GM19467 (cell line): ENCODE results near the gene IL3.

Experiments
- ATAC-seq: cut with Tn5 transposase; IDR thresholded peaks from one replicate; pipeline ENCODE4 v1.9.1; 2021; ENCODE audit warnings: mild to moderate bottlenecking, moderate library complexity; ENCODE audit not compliant: unreplicated experiment

The IL3 gene, protein sequence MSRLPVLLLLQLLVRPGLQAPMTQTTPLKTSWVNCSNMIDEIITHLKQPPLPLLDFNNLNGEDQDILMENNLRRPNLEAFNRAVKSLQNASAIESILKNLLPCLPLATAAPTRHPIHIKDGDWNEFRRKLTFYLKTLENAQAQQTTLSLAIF

DNA sequence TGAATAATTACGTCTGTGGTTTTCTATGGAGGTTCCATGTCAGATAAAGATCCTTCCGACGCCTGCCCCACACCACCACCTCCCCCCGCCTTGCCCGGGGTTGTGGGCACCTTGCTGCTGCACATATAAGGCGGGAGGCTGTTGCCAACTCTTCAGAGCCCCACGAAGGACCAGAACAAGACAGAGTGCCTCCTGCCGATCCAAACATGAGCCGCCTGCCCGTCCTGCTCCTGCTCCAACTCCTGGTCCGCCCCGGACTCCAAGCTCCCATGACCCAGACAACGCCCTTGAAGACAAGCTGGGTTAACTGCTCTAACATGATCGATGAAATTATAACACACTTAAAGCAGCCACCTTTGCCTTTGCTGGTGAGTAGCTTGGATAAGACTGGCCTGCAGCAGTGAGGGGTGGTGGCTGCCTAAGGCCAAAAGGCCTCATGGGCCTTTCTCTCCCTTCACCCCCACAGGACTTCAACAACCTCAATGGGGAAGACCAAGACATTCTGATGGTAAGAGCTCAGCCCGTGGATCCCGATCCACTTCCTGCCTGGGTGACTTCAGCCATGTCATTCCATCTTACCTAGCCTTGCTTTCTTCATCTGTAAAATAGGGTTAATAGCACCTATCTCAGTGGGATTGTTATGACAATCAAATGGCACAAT lies at the start of gene IL3:
Gene IL3 (plus strand): TSS at position 155 of the 661 bp plus-strand sequence. CDS start 52 bp downstream, at position 207.
- no peak for ATAC-seq

DNA sequence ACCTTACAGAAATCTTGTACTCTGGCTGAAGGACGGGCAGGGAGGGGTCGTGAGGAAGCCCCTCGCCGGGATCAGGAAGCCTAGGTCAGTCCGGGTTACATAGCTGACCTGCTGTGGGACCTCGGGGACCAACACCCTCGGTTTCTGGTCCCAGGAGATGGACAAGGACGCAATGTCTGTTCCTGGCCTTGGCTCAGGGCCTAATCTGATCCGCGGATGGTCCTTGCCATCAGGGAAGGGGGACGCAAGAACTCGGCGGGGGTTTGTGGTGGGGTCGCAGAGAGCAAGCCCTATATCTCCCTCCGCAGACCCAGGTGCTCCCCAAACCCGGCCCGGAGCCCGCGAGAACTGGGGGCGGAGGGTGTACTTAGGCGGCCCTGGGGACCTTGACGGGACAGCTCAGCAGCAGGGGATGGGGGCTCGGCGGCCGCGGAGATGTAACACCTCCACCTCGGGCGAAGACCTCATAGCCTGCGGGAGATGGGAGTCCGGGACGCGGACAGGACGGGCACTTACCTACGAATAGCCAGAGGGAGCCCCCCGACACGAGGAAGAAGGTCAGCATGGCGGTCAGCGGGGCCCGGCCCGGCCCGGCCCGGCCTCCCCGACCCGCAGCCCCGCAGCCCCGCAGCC lies 49.4 kb upstream of the IL3 start:
- no peak for ATAC-seq

DNA sequence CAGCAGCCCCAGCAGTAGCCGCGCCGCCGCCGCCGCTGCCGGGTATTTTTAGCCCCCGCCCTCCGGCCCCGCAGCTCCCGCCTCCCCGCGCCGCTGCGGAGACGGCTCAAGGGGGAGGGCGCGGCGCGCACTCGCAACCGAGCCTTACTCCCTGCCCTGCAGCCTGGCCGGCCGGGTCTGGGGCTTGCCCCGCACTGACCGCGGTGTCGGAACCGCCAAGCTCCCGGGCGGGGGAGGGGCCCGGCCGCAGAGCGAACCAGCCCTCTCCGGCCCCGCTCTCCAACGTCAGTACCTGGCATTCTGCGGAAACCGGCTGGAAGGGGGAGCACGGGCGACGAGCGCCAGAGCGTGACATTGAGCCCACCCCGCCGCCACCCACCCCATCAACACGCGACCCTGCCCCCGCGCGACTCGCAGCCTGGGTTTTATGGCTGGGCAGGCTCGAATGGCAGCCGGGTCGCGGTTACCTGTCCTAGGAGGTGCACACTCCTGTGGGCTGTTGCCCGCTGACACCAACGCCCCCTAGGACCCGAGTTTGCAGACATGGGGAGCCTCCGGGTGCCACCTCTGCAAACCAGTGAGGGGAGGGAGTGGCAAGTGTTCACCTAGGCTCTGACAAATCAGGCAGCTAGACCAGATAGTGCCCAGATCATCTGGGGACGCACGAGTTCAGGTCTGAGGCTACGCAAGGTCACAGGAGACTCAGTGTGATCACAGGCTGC lies 48.7 kb upstream of the IL3 start, which contains the start of gene ACSL6:
Gene ACSL6 (minus strand): TSS at position 37 of the 722 bp plus-strand sequence. CDS start 105 bp downstream, outside the sequence.
- ATAC-seq = no peak

DNA sequence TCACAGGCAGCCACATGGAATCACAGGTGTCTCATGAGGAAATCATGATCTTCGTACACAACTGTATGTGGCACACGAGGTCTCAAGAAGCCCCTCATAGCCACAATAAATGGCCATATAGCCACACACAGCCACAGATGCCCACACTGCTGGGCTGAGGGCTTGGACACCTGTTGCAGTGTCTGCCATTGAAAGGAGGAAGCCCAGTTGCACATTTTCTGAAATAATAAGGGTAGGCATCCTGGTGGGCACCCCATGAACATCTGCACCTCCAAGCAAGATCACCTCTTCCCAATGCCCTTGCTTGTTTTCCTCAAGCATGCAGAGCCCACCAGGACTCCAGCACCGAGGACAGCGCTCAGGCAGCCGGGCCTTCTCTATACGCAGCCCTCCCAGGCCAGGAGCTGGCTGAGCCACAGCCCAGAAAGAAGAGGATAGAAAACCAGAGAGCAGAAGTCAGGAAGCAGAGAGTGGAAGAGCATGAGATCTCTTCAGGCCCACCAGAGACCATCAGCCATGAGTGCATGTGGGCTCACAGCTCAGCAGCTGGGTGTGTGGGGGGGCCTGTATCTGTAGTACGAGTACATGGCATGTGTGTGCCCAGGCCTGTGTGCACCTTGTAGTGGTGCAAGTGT lies 48.0 kb upstream of the IL3 start:
- ATAC-seq = no peak

DNA sequence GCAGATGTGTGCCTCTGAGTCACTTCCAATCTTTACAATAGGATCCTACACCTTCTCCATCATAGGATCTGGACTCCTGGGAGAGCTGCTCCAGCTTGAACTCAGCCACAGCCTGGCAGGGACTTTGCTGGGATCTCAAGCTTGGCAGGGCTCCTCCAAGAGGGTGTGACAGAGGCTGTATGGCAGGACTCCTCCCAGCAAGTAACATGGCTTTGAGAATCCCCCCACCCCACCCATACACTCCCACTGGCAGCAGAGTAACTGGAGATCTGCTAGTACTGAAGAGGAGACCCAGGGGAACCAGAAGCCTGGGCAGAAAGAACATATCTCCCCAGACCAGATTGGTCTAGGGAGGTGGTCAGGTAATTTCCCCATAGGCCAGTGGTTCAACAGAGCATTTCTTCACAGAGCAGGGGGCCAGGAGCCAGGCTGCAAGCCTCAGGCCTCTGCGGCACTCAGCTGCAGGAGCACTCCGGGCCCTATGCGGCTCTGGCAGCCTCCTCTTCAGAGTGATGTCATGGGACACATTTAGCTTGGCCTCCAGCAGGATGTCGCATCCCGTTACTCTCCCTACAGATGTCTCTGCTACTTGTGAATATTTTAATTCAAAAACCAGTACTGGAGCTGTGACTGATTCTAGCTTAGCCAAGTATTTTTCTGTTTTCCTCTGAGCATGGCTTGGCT lies 47.3 kb upstream of the IL3 start:
- ATAC-seq = no peak

DNA sequence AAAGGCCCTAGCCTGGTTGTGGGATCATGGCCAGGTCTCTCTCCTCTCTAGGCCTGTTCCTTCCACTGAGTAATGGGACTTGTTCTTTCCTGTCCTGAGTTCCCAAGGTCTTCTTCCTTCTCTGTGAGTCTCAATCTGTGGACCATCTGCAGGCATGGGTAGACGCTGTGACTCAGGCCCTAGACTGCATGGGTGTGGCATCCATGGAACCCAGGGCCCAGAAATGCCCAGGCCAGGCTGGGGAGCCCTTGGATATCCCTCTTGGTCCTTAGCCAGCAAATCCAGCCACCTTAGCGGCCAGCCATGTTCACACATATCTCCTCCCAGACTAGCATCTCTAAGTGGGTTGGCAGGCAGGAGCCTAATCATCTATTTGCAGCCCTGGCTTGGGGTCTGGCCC lies 46.7 kb upstream of the IL3 start:
- no peak for ATAC-seq

DNA sequence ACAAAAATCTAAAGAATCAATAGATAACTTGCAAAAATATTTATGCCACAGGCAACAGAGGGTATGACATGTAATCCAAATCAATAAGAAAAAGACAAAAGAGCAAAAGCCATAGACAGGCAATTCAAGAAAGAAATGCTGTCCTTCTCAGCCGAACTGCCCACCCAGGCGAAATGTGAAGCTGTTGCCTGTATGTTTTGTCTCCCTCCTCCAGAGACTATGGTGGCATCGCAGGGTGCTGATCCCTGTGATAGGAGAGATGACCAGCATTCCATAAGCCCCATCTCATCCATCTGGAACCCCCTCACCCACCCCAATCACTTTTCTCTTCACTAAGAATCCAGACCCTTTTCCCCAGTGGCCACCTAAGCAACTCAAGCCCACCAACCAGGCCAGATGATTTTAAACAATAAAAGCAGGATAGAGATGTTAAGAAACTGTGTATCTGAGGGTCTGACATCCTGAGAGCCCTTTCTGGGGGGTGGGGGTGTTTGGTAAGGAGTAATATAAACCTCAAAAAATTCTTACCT lies 43.7 kb upstream of the IL3 start:
- ATAC-seq = no peak

DNA sequence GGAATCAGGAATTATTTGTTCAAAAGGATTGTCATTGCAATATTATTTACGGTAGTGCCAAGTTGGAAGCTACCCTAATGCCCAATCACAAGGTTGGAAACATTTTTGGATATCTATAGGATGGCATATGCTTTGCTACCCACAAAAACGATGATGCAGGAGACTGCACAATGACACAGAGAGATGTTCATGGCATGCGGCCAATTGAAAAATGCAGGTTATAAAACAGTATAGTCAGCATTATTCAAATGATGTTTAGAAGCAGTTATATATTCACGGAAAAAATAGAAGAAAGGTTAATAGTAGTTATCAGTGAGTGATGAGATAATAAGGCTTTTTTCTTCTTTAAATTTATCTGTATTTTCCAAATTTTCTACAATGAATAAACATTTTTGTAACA lies 43.1 kb upstream of the IL3 start:
- no peak for ATAC-seq

DNA sequence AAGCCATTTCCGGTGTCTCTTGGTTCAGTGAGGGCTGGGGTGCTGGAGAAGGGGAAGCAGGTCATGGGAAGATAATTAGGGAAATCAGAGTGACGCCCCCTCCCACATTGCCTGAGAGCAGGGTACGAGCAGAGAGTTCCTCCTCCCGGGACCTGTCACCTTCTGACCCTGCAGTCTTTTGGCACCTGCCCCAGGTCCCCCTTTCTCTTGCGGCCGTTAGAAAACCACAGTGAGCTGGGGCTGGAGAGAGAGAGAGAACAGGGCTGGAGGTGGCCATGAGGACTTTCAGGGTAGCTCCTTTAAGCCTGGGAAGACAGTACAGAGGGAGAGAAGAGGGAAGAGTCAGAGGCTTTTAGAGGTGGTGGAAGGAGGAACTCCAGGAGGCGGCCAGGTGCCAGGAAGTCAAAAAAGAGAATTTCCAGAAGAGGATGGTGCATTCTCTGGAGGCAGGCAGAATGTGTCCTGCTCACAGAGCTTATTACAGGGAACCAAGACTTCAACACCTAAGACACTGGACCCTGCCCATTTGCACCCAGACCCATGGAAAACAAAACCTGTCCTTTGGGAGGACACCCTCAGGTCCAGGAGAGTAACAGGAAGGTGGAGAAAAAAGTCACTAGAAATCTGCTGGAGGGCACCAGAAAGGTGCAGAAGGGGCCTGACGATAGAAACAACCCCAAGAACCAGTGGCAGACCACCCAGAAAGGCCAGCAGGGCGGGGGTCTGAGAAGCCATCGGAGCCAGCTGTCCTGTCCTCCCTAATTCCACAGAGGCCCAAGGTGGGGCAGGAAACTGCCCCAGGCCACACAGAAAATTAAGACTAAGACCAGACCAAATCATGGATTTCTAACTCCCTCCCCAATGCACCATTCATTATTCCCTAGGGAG lies 42.5 kb upstream of the IL3 start:
- ATAC-seq = no peak

DNA sequence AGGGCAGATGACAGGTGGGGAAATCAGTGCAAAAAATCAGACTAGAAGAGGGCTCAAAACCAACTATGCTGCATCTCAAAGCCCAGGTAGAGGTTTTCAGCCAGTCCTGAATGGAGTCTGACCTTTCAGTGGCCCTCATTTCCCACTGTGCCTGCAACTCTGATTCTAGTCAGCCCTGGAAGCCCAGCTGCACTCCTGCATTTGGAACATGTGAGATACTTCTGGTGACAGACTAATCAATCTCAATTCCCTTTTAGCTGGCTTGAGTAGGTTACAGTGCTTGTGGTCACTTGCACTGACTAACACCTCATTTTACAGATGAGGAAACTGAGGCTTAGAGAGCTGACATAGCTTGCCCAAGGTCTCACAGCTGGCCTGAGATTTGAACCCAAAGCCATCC lies 41.1 kb upstream of the IL3 start:
- no peak for ATAC-seq

DNA sequence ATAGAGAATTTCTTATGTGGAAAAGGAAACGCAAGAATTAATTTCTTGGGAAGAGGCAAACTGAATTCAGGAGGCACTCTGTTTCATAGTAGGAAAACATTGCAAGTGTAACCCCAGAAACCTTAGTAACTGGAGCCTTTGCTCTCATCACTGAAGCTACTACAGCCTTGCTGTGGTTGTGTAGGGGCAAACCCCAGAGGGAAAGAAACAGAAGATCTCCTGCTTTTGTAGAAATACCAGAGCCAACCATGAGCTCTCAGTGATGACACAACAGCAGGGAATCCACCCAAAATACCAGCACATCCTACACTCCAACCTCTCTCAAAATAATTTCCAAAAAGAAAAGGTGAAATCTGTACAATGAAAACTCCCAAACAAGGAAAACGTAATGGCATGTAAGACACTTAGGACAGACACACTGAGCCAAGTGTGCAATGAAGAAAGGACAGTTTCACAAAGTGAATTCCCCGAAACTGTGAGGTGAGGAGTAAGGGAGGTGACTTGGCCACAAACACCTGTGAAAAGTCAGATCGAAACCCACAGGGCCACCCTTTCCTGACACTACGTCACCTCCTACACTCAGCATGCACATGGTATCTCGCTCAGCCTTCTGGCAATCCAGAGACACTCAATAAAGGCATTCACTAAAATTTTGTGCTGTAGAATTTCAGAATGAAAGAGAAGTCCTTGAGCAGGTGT lies 40.4 kb upstream of the IL3 start:
- ATAC-seq = peak; percentile 98

DNA sequence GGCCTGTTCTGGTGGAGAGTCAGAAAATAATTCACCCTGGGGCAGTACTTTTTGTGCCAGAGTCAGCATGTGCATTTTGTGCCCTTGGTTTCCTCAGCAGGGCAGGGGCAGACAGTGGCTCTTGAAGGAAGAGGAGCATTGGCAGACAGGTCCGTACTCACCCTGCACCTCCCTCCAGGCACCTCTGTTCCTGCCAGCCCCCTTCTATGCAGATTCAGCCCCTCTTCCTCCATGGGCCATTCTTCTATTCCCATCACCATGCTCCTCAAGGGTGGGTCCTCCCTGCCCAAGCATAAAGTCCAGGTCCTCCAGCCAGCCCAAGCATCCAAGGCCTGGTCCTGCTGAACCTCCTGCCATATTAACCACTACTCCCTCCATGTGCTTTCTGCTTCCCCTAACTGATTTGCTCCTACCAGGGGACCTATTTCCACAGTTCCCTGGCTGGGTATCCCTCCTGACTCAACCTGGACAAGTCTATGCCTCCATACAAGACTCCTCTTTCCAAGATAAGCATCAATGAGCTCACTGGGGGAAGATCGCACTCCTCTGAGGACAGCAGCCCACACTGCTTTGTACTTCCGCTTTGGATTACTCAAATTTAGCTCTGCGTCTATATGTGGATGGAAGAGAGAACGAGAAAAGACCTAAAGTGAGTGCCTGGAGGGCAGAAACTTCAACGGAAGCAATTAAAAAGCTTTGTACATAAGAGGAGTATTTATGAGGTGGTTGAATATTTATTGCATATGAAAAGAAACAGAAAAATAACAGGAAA lies 39.7 kb upstream of the IL3 start:
- ATAC-seq = peak; percentile 12

DNA sequence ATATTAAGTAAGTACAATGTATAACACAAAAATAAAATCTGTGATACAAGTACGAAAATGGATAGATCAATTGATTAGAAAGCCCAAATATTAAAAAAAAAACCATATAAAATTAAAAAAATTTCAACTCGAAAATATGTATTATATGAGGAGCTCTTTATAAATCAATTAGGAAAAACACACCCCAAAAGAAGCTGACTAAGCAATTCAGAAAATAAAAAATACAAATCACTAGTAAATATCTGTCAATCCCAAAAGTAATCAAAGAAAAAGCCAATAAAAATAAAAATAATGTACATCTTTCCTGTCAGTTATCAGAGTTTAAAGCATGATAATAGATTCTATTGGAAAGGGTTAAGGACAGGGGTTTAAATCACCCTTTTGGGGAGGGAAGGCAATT lies 38.8 kb upstream of the IL3 start:
- no peak for ATAC-seq

DNA sequence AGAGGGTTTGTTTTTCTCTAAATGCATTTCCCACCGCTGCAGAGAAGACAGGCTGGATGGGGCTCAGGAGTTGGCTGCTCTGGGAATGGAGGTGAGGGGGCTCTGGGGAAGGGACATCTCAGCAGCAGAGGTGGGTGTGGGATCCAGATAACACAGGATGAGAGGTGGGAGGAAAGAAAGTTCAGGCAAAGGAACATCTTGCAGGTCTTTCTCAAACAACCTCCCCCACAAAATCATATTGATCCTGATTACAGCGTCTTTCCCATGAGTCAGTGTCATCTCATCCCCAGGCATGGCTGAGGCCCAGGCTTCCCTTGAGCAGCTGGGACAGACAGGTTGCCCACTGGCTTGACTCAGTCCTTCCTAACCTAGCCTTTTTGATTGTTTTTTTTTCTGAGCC lies 37.7 kb upstream of the IL3 start:
- no peak for ATAC-seq

DNA sequence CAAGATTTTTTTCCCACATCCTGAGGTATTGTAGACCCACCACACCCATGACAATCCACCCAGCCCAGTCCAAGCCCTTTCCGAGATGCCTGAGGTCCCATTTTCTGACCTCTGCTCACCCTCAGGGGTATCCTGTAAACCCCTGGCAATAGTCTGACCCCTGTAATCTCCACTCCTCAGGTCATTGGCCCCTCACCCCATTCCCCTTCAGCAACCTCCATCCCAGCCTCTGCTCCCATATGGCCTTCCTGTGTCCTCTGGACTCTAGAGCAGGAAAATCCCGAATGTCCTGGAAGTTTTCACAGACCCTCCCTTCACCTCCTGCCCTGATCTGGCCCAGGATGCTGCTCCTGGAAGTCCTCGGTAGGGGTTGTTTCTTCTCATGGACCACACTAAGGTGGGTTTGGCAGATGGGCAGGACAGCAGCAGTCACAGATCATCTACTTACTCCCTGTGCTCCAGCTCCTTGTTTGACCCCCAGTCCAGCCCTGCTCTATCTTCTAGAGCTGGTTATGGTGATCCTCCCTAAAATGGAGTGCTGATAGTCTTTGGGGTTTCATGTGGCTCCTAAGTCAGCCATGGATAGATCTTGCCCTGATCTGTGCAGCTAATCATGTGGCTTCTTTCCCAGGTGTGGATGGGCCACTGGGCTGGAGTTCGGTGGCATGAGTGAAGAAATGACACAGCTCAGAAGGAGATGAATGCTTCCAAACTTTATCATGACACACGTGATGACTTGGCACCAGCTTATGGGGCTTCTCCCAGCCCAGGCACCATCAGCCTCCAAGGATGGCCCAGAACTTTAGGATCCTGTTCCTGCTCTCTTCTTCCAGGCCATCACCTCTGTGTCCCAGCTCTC lies 37.0 kb upstream of the IL3 start:
- no peak for ATAC-seq

DNA sequence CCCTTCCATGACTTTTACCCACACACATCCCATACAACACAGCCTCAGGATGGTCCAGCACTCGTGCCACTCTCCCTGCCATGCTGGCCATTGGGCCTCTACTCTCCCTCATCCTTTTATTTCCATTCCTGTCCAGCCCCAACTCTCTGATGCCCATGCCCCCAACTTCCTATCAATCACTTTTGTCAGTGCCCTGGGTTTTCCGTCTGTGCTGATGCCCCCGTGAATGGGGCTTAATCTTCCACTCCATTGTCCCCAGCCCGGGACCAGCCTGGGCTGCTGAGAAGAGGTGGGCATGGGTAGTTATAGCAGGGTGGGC lies 36.4 kb upstream of the IL3 start:
- no peak for ATAC-seq

DNA sequence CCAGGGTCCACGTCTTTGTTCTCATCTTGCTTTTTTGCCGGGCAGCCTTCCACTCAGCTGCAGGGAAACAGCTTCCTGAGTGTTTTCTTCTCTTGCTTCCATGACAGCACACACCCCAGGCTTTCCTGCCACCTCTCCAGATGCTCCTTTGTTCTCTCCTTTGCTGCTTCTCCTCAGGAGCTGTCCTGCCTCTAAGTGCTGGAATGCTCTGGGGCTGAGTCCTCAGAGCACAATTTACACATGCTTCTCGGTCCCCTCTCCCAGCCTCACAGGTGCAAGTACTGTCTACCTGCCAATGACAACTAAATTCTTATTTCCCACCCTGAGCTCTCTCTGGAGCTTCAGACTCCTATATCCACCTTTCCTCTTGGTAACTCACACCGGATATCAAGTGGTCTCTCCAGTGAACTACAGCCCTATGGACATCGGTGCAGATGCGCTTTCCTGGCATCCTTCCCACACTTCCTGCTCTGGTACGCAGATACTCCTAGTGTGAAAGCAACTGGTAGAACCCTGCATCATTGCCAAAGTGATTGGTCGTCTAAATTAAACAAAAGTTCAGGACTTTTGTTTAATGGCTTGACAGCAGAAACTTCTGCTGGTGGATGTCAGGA lies 35.6 kb upstream of the IL3 start:
- ATAC-seq = no peak
